ENCODE measurements around the gene RAET1G.

DNA sequence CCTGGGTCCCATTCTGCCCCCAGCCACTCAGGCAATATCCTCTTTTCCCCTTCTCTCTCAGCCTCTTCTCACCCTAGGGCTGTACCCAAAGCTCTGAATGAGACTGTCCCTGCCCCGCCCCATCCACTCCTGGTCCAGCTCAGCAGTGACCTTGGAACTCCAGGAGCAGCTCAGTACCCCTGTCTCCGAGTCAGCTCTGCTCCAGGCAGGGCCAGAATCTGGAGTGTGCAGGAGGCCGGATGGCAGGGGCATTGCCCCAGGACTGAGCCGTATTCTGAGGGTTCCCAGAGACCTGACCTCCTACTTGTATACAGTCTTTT, 2.0 kb upstream of the RAET1G start:
- TF ChIP-seq CTCF (IDR thresholded peaks at IDR 0.05) (no peak), POLR2A (IDR thresholded peaks at IDR 0.05) (no peak)

All from lower leg skin (tissue), 3 donors.